ENCODE measurements around the gene ATXN1.

GRCh38 chr6:16504609-16505008 is 256.7 kb downstream of the ATXN1 start:
- TF ChIP-seq, protein P1, sequence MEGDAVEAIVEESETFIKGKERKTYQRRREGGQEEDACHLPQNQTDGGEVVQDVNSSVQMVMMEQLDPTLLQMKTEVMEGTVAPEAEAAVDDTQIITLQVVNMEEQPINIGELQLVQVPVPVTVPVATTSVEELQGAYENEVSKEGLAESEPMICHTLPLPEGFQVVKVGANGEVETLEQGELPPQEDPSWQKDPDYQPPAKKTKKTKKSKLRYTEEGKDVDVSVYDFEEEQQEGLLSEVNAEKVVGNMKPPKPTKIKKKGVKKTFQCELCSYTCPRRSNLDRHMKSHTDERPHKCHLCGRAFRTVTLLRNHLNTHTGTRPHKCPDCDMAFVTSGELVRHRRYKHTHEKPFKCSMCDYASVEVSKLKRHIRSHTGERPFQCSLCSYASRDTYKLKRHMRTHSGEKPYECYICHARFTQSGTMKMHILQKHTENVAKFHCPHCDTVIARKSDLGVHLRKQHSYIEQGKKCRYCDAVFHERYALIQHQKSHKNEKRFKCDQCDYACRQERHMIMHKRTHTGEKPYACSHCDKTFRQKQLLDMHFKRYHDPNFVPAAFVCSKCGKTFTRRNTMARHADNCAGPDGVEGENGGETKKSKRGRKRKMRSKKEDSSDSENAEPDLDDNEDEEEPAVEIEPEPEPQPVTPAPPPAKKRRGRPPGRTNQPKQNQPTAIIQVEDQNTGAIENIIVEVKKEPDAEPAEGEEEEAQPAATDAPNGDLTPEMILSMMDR (IDR thresholded peaks at IDR 0.05; ENCODE audit: low read depth, low read length) = no peak
- TF ChIP-seq EZH2phosphoT487 (IDR thresholded peaks at IDR 0.05; ENCODE audit: low read depth) = no peak
